Measurements from ENCODE around the gene CD109. TPM values are rescaled to one million over a fixed set of nuclear protein-coding genes. Genes with fewer than 3 reads are reported as not detected.

The CD109 gene
- total and polyA plus RNA-seq, 10 of the 15 experiments (the other 5 are each of a cell fraction or from before 2014, with no cell fraction given): 0.27 to 4.4 (median 2.1) TPM

DNA sequence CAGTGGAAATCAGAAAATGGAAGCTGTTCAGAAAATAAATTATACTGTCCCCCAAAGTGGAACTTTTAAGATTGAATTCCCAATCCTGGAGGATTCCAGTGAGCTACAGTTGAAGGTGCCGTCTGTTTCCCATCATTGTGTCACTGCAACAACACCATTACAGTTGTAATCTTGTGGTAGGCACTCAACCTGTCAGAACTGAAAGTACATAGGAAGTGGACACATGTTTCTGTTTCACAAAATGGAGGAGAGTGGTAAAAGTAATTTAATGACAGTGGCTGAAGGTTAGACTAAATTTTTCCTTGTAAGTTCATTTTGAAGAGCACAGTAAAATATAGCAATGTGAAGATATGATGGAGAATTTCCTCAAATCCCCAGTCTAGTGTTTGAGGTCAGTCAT lies 70.0 kb downstream of the CD109 start:
- 26% methylated on average over 1 of the region's 1 CpG for WGBS (ENCODE audit: insufficient coverage, insufficient replicate concordance, low lambda C conversion rate, missing lambda C conversion rate)
- Histone ChIP-seq H3K36me3 (ENCODE audit: control insufficient read depth in 2 of 2, insufficient read depth in 2 of 2, low read length in 1 of 2) (no peaks in the 10 kb centered on the region), H3K4me2 (ENCODE audit: control insufficient read depth, insufficient read depth) (no peak overlapping the region), H3K9ac (ENCODE audit: control insufficient read depth, insufficient read depth, low read length) (no peak overlapping the region), H3K4me1 (ENCODE audit: control insufficient read depth, insufficient read depth, low read length) (no peaks in the 10 kb centered on the region), H3K27me3 (replicated peaks in 1 of 2; ENCODE audit: control insufficient read depth in 2 of 2, insufficient read depth in 2 of 2, low read length in 1 of 2) (no peaks in the 10 kb centered on the region), H2AFZ (ENCODE audit: control insufficient read depth, low read depth, low read length) (no peak overlapping the region), H3K79me2 (ENCODE audit: control insufficient read depth, insufficient read depth, low read length) (no peaks in the 10 kb centered on the region), H3K27ac (ENCODE audit: control insufficient read depth, insufficient read depth) (no peak overlapping the region), H3K4me3 (no peak overlapping the region), H3K9me3 (replicated peaks; ENCODE audit: control insufficient read depth, insufficient read depth, low read length) (no peaks in the 10 kb centered on the region), H4K20me1 (ENCODE audit: control insufficient read depth, insufficient read depth) (no peaks in the 10 kb centered on the region)
- in situ Hi-C loops (cut with MboI) (no loop called here), intact Hi-C loops (cut with micrococcal nuclease; ENCODE audit: unreplicated experiment) (no loop called here)
- DNase-seq (ENCODE audit: low read depth, low spot score) (no peak), ATAC-seq (peak; percentile 40; the same call in 2 of the 3 replicates), FAIRE-seq (no peak)
- CTCF ChIA-PET: interaction anchor here (1.8 to 1.9 kb wide), 2 partner anchors 16 to 32 kb away, joined by 4 to 6 read pairs; no protein-coding TSS in a partner anchor
- RAD21 ChIA-PET (ENCODE audit: unreplicated experiment): interaction anchor here (1.0 kb wide), 2 partner anchors 27 to 29 kb away, joined by 3 read pairs; no protein-coding TSS in a partner anchor
- BruUV-seq (replicated peaks): no TSS peak
- SMC1A ChIA-PET (ENCODE audit: uncharacterized antibody, unreplicated experiment): interaction anchor here (1.2 to 1.7 kb wide), 3 partner anchors 10 to 20 kb away, joined by 3 to 4 read pairs (median 3); no protein-coding TSS in a partner anchor
- TF ChIP-seq ZBTB11 (CRISPR knock-in tag; IDR thresholded peaks at IDR 0.05): no peak
- no peak for TF ChIP-seq ZNF217 (IDR thresholded peaks at IDR 0.05)
- no peak for TF ChIP-seq TCF12 (IDR thresholded peaks at IDR 0.05; ENCODE audit: low read depth, low read length)
- no peak for TF ChIP-seq TBL1XR1 (IDR thresholded peaks at IDR 0.05; ENCODE audit: low read depth, low read length)
- no peak for TF ChIP-seq FOS (IDR thresholded peaks at IDR 0.05; ENCODE audit: borderline replicate concordance, extremely low read depth, insufficient read length)
- TF ChIP-seq RB1 (IDR thresholded peaks at IDR 0.05; ENCODE audit: borderline replicate concordance): no peak
- TF ChIP-seq ATF7 (IDR thresholded peaks at IDR 0.05; ENCODE audit: low read depth): no peak
- no peak for TF ChIP-seq MEF2A (IDR thresholded peaks at IDR 0.05; ENCODE audit: insufficient read depth, low read depth, low read length)
- TF ChIP-seq ESRRA (IDR thresholded peaks at IDR 0.05; ENCODE audit: low read length): no peak
- no peak for TF ChIP-seq IKZF1 (conservative IDR thresholded peaks at IDR 0.05)
- TF ChIP-seq, protein P1, sequence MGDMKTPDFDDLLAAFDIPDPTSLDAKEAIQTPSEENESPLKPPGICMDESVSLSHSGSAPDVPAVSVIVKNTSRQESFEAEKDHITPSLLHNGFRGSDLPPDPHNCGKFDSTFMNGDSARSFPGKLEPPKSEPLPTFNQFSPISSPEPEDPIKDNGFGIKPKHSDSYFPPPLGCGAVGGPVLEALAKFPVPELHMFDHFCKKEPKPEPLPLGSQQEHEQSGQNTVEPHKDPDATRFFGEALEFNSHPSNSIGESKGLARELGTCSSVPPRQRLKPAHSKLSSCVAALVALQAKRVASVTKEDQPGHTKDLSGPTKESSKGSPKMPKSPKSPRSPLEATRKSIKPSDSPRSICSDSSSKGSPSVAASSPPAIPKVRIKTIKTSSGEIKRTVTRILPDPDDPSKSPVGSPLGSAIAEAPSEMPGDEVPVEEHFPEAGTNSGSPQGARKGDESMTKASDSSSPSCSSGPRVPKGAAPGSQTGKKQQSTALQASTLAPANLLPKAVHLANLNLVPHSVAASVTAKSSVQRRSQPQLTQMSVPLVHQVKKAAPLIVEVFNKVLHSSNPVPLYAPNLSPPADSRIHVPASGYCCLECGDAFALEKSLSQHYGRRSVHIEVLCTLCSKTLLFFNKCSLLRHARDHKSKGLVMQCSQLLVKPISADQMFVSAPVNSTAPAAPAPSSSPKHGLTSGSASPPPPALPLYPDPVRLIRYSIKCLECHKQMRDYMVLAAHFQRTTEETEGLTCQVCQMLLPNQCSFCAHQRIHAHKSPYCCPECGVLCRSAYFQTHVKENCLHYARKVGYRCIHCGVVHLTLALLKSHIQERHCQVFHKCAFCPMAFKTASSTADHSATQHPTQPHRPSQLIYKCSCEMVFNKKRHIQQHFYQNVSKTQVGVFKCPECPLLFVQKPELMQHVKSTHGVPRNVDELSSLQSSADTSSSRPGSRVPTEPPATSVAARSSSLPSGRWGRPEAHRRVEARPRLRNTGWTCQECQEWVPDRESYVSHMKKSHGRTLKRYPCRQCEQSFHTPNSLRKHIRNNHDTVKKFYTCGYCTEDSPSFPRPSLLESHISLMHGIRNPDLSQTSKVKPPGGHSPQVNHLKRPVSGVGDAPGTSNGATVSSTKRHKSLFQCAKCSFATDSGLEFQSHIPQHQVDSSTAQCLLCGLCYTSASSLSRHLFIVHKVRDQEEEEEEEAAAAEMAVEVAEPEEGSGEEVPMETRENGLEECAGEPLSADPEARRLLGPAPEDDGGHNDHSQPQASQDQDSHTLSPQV (IDR thresholded peaks at IDR 0.05): no peak
- no peak for TF ChIP-seq CHD4 (IDR thresholded peaks at IDR 0.05)
- POLR2A ChIA-PET: no interaction called here
